Midbrain (tissue), 1 donor: ENCODE measurements around the gene C11orf91.
A peak's percentile ranks its signal among the peaks of the same experiment; 100 is the strongest.
"Not testable (repeated sequence)": the region's sequence is repeated elsewhere in the genome, so short reads cannot be mapped to it uniquely, and the experiment has no call there.

ENCODE experiments used
- DNase-seq: peaks from one replicate; lab custom pipeline; 2025; lab: John Stamatoyannopoulos, UW

Gene C11orf91

DNA sequence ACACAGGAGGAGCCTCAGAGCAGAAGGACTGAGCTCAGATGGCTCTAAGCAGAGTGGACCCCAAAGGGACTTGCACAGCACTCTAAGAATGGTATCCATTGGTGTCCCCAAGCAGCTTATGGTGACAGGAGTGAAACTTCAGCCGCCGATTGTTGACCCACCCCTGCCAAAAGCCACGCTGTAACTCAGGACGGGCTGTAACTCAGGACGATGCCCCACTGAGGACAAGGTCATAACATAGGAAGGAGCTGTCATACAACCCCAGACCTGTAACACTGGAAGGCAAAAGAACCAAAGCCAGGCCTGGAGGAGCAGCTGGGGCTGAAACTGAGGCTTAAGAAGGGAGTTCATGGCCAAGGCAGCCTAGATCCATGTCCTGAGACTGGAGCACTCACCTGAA, 21.4 kb upstream of the C11orf91 start:
- no peak for DNase-seq

DNA sequence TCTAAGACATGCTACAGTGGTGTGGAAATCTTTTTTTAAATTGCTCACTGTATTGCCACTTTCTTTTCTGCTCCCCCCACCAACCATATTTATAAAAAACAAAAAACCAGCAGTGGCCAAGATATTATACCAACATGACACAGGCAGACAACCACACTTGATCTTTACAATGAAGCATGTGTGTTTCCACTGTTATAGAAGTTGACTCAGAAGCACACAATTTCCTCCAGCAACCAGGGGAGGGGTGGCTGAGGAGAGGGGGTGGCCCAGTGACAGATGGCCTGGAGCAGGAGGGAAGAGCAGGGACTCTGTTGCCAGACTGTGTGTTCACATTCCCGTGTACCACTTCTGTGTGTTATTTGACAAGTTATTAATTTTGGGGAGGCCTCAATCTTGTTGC, 20.8 kb upstream of the C11orf91 start:
- no peak for DNase-seq

DNA sequence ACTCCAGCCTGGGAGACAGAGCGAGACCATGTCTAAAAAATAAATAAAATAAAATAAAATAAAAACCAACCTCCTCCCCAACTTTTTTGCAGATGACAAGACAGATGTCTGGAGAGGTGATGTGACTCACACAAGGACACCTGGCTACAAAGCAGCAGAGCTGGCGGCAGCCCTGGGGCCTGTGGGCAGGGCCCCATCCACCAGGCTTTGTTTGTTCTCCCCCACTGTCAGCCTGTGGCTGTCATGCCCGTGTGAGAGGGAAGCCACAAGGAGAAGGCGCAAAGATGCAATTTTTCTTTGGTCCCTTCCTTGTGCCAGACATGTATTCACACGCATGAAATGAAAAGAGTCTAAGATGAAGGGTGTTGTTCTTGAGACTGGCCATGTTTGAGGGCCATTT, 19.0 kb upstream of the C11orf91 start:
- DNase-seq: no peak

DNA sequence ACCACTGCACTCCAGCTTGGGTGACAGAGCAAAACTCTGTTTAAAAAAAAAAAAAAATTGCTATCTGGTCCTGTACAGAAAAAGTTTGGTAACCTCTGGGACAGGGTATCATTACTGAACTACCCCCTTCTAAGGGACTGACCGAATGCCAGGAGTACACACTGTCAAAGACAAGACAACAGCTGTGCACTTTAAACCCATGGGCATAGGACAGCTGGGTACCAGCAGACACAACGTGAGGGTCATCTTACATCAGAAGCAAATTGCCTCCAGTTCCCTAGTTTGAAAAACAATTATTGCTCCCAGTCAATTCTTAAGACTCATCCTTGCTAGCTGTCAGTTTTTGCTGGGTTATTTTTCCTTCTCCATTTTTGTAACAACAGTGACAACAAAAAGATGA, 17.8 kb upstream of the C11orf91 start:
- DNase-seq: no peak

DNA sequence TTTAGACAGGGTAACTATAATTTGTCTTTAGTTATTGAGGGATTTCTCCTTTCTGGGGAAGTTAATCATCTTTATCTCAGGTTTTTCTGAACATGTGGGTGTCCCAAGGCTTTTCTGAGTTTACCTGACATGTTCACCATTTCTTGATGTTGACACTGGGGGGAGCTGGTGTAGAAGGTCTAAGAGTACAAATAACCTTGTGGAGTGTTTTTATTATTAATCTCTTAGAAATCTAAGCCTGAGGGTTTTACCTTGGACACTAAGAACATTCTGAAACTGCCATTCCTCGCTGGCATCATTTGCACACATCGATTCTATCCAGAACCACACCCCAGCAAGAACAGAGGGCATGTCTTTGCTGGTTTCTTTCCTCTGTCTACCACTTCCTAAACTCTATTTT, 15.6 kb upstream of the C11orf91 start:
- peak; percentile 5 for DNase-seq

DNA sequence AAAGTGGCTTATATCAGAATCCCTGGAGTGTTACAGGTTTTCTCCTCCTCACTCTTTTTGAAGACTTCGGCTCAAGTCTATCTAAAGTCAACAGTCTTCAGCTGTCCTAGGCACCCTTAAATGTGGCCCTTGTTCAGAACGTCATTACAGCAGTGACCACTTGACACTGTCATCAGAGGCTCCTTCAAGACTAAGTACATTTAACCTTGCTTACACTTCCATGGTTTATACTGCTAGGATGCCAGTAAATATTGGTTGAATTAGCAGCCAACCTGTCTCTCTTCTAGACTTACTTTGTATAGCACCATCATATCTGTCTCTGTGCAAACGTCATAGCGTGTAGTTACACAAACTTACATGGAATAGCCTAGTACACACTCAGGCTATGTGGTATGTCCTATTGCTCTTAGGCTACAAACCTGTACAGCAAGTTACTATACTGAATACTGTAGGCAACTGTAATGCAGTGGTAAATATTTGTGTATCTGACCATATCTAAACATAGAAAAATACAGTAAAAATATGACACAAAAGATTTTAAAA, 13.3 kb upstream of the C11orf91 start:
- DNase-seq: no peak

DNA sequence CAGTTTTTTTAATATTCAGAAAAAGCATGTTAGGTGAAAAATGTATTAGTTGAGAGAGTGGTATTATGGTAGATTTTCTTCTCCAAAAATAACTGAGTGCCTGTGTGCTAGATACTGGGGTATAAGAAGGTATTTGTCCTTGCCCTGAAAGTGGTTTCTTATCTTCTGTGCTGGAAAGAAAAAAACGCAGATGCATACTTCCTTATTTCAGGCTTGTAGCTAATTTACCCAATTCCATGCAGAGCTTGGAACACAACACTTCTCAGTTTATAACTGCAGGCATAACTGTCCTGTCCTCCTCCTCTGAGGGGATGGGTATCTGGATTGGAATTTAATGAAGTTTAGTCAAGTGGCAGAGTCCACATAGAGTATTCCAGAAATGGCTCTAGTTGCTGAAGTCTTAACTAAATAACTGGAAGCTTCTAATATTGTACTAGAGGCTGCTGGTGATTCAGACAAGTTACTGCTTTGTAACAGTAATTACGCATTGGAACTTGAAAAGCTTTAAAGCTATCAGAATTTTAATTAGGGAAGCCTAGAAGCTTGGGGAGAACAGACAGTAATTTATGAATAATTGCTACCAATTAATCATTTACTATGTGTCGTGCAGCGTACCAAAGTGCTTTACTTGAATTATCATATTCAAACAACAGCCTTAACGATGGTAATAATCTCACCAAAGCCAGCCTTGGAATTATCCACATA, 12.7 kb upstream of the C11orf91 start:
- DNase-seq: no peak

DNA sequence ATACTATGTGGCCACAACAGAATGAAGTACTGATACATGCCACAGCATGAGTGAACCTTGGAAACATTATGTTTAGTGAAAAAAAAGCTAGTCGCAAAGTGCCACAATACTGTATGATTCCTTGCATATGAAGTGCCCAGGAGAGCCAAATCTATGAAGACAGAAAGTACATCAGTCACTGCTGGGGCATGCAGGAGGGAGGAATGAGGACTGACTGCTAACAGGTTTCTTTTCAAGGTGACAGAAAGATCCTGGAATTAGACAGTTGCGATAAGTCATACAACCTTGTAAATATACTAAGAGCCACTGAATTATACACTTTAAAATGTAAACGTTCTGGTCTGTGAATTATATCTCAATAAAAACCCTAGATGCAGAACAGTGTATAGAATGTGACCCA, 11.8 kb upstream of the C11orf91 start:
- no peak for DNase-seq

DNA sequence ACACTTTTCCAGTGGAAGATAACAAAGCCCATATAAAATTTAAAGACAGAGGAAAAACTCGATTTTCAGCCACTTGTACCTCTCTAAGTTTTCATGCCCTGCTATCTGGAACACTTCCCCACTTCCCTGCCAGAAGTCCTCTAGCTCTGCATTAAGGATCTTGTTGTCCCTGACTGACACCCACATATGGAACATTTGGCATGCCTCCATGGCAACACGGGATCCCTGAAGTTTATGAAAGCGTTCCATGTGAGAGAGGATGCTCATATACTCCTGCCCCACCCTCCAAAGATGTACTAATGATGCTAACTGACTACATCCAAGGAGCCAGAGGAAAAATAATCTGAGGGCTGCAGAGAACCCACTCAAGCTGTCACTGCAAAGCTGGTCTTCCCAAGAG, 8.8 kb upstream of the C11orf91 start:
- no peak for DNase-seq

DNA sequence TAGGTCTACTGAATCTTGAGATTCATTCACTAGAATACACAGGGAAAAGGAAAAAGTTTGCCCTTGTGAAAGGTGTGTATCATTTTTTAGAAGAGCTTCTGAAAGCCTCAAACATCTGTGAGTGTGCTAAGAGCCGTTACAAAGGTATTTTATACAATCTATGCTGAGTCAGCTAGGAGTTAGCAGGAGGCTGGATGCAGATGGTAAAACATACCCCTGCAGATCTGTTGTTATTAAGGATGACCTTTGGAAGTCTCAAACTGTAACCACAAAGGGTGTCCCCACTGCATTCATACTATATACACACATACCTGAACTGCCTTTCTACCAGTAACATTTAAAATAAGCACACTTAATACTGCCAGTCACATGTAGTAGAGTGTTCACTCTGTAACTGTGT, 8.4 kb upstream of the C11orf91 start:
- DNase-seq: no peak

DNA sequence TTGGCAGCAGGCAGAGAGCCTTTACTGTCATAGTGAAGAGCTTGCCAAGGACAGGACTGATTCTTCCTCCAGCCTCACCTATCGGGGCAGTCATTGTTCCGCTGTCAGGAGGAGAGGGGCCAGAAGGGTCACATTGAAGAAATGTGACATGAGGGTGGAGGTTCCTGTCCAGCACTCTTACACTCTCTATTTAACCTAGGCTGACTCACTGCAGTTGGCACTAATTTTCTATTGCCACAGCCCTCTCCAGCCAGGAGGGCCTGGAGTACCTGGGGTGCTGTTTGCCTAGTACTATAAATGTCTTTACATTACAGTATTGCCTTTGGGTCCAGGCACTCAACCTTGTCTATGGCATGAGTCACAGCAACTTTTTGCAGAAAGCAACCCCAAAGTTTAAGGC, 7.2 kb upstream of the C11orf91 start:
- DNase-seq: not testable (repeated sequence)

DNA sequence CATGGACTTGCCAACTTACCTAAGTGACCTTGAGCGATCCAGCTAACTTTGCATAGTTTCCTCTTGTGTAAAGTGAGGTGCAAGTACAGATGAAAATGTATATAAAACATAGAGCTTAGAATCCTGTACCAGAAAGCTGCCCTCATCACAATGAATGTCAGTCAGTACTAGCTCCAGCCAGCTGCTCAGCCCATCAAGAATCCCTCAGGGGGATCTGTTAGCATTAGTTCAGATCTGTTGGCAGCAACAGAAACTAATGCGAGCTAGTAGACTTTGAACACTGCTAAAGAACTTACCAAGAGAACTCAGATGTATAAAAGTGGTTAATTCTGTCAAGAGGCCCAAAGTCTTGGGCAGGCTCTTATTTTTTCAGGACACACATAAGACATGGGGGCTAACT, 6.3 kb upstream of the C11orf91 start:
- DNase-seq: no peak

DNA sequence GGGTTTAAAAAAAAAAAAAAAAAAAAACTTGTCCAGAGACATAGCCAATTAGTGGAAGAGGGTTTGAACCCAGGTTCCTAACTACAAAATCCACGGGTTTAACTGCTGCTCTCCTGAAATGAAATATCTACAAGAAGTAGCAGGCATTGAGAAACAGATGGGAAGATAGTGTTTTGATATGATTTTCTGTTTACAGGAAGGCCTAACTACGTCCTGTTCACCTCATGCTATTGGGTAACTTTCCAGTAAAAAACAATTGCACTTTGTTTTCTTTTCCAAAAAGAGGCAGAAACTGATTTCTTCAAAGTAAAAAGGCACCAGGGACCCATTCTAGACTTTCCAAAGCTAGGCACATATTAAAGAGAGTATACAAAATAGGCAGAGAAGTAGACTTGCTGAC, 5.9 kb upstream of the C11orf91 start:
- DNase-seq: no peak

DNA sequence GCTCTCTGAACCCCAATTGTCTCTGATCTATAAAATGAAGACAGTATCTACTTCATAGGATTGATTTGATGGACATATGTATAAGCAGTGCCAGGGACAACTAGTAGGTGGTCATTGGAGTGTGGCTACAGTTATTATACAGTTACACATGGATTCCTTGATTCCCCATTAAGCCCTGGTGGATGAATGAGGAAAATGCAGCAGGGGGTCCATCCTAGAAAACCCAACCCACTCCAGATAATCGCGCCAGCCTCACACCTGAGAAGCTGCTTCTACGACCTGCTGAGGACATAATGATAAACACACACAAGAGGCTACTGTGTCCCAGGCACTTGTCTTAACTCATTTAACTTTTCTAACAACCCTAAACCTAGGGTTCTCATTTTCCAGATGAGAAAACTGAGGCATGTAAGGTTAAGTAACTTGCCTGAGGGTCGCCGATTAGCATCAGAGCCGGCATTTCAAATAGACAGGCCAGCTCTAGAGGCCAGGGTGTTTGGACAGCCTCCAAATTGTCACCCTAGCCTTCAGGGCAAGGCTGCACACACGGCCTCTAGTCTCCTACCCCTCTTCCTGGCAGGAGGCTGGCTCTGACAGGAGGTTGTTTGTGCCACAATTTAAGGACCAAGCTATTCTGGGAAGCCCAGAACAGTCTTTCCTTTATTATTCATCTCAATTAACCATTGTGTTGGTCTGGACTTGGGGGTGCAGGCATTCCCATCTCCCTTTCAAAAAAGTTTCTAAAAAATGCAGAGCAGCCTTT, 3.8 kb upstream of the C11orf91 start:
- DNase-seq: peak; percentile 37

DNA sequence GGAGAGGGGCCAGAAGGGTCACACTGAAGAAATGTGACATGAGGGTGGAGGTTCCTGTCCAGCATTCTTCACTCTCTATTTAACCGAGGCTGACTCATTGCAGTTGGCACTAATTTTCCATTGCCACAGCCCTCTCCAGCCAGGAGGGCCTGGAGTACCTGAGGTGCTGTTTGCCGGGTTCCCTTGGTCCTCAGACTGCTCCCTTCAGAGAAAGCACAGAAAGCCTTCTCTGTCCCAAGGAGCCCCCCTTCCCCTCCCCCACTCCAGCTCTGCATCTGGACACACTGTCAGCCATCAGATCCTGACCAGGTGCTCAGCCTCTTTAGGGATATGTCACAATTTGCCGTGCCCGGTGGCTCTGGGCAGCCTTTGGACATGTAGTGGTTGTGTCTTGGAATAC, 3.2 kb upstream of the C11orf91 start:
- no peak for DNase-seq

DNA sequence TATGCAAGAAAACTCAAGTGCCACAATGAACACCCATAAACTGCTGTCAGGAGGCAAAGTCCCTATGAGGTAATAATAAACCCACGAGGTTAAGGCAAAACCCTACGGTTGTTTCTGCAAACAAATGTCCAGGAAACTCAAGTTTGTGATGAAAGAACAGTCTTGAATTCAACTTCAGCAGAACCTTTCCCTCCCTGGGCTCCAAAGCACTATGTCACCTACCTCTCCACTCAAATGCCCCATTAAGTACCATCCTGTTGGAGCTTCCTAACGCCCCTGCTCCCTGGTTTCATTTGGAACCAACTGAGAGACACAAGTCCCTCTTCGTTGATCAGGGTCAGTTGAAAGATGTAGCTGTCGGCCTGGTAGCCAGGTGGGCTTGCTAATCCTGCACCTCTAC, 2.6 kb upstream of the C11orf91 start:
- DNase-seq: no peak

DNA sequence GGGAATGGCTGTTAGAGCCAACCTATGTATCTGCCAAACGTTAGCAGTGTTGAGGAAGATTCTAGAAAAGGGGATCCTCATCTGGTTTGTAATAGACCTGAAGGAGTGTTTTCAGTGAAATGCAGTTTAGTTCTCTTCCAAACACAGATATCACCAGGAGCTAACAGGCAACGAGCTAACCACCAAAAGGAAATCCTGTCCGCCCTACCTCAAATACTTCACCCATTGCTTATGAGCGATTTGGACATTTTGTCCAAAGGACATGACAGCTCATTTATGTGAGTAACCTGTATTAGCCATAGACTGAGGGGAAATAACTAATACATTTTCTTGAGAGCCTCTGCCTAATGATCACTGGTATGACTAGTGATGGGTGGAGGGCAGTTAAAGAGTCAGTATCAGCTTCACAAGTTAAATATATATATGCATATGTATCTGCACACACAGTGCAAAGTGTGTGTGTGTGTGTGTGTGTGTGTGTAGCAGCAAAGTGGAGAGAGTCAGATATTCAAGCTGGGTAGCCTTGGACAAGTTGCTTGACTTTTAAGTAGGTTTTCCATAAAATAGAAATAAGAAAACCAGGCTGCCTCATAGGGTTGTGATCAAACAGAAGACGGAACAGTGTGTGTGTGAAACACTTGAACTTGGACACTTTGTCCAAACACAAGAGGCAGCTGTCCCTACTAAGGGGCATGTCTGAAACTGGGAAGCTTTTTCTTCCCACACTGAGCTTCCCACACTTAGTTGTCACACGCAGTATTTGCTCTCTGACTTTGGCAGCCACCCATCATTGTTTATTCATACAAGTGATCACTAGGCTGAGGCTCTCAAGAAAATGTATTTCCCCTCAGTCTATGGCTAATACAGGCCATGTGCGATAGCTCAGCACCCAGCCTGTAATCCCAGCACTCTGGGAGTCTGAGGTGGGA, 940 bp upstream of the C11orf91 start:
- peak; percentile 57 for DNase-seq

DNA sequence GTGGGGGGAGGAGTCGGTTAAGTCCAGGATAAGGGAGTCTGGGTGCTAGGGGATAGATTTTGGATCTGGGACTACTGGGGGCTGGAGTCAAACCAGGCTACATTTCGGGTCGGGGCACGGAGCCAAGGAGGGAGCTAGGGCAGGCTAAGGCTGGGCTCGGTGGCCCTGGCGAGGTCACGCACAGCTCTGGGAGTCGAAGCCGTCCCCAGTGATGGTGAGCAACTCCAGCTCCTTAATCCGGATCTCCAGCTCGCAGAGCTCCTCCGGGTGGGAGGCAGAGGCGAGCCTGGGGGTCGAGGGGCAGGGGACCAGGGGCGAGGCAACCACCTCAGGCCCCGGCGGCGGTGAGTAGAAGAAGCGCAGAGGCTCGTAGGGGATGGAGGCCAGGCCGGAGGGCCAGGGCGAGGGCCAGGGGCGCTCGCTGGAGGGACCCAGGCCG, 544 bp downstream of the C11orf91 start:
- no peak for DNase-seq

DNA sequence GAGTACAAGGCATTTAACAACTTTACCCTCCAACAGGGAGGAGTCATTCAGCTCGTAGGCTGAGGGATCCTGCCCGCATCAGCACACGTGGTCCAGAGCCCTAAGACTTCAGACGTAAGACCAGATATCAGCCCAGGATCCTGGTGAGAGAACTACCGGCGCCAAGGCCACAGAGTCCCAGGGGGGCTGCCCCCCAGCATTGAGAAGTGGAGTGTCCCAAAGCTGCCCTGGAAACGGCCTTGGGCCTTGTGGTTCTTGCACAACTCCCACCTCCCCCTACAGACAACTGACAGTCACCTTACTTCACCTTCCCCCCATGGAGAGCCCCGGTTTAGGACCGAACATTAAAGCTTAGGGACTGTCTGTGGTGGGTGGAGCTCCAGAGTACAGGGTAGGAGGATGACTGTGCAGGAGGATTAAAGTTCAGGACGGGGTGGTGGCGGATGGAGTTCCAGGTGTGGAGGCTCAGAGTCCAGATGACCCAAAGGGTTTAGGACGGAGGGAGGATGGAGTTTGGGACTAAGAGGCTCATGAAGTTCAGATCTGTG, 1.0 kb downstream of the C11orf91 start:
- no peak for DNase-seq

DNA sequence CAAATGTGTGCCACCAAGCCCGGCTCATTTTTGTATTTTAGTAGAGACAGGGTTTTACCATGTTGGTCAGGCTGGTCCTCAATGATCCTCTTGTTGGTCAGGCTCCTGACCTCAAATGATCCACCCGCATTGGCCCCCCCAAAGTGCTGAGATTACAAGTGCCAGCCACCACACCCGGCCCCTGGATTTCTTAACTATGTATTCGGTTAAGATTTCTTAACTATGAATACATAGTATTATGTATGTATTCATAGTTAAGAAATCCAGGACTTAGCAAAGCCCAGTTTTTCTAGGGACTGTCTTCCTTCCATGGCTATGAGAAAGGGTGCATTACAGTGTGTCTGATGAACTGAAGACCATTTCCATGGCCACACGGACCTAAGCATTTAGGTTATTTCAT, 1.7 kb downstream of the C11orf91 start:
- no peak for DNase-seq

DNA sequence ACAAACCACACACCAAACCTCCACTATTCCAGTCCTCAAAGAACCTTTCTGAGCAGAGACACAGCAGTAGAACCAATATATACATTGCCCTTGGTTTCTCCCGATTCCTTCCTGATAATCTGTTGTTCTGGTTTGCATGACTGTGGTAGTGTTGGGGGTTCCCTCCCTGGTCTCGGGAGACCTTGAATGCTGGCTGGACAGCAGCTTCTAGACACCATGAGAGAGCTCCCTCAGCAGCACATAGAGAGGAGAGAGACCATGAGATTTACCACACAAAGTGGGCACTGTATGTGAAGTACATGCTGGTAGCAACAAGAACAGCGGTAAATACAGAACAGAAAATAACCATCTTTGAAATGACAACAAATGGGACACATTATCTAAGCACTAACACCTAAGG, 2.6 kb downstream of the C11orf91 start:
- DNase-seq: no peak
